ENCODE results near the gene PPIL6.

DNA sequence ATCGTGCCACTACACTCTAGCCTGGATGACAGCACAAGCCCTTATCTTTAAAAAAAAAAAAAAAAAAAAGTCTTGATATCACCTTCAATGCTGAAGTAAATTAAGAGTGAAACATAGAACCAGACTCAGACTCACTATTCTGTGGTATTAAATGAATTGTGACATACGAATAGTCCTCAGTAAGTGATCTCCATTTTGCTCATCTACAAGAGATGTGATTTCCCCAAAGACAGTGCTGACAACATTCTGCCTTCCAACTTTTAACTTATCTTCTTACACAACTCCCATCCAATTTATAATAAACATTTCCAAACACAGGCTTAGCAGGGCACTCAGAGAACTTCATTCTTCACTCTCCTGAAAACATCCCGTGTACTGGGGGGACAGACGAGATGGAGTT is 34.6 kb upstream of the PPIL6 start:
- TF ChIP-seq, protein P1, sequence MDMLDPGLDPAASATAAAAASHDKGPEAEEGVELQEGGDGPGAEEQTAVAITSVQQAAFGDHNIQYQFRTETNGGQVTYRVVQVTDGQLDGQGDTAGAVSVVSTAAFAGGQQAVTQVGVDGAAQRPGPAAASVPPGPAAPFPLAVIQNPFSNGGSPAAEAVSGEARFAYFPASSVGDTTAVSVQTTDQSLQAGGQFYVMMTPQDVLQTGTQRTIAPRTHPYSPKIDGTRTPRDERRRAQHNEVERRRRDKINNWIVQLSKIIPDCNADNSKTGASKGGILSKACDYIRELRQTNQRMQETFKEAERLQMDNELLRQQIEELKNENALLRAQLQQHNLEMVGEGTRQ (IDR thresholded peaks at IDR 0.05; ENCODE audit: borderline replicate concordance, low read depth, low read length): no peak
- TF ChIP-seq, protein P2, sequence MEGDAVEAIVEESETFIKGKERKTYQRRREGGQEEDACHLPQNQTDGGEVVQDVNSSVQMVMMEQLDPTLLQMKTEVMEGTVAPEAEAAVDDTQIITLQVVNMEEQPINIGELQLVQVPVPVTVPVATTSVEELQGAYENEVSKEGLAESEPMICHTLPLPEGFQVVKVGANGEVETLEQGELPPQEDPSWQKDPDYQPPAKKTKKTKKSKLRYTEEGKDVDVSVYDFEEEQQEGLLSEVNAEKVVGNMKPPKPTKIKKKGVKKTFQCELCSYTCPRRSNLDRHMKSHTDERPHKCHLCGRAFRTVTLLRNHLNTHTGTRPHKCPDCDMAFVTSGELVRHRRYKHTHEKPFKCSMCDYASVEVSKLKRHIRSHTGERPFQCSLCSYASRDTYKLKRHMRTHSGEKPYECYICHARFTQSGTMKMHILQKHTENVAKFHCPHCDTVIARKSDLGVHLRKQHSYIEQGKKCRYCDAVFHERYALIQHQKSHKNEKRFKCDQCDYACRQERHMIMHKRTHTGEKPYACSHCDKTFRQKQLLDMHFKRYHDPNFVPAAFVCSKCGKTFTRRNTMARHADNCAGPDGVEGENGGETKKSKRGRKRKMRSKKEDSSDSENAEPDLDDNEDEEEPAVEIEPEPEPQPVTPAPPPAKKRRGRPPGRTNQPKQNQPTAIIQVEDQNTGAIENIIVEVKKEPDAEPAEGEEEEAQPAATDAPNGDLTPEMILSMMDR (IDR thresholded peaks at IDR 0.05): no peak
- TF ChIP-seq POLR2AphosphoS5 (IDR thresholded peaks at IDR 0.05; ENCODE audit: low read depth, low read length) (no peak), JUND (IDR thresholded peaks at IDR 0.05) (no peak), SMC3 (IDR thresholded peaks at IDR 0.05; ENCODE audit: low read depth, low read length) (no peak), GABPA (IDR thresholded peaks at IDR 0.05; ENCODE audit: low read depth) (no peak)
